GM21447 (cell line): ENCODE data around the gene ROS1.
"Not testable (repeated sequence)": the region's sequence is repeated elsewhere in the genome, so short reads cannot be mapped to it uniquely, and the experiment has no call there.

ENCODE experiments used
- ATAC-seq: cut with Tn5 transposase; IDR thresholded peaks from one replicate; pipeline ENCODE4 v1.9.1; 2021; ENCODE audit not compliant: unreplicated experiment

ROS1 gene

DNA sequence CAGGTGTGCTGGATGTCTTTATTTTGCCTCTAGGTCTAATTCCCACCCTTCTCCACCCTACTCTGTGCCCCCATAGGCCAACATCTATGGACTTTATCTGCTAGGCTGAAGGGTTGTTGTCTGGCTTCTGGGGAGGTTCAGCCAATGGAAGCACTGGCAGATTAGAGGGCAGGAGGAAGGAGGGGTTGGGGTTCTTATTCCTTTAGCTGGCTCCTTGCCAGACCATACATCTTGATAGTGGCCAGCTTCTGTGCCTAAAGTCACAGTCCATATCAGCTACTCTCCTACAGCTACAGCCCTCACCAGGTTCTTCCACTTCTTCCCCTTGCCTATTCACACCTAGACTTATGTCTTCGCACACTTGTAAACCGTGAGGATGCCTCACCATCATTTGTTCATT is 41.1 kb downstream of the ROS1 start:
- ATAC-seq = no peak

DNA sequence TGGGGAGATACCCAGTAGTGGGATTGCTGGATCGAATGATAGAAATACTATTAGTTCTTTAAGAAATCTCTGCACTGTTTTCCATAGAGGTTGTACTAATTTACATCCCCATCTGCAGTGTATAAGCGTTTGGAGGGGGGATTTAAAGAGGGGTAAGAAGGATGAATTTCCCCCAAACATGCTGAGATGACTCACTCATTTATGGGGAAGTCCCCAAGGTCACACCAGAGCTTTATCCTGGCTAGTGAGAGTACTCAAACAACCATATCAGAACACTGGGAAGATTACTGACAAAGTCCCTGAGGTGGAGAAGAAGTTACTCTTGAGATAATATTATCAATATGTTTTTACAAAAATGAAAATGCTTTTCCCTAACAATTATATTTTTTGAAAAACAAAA is 44.0 kb downstream of the ROS1 start:
- ATAC-seq = peak; percentile 65

DNA sequence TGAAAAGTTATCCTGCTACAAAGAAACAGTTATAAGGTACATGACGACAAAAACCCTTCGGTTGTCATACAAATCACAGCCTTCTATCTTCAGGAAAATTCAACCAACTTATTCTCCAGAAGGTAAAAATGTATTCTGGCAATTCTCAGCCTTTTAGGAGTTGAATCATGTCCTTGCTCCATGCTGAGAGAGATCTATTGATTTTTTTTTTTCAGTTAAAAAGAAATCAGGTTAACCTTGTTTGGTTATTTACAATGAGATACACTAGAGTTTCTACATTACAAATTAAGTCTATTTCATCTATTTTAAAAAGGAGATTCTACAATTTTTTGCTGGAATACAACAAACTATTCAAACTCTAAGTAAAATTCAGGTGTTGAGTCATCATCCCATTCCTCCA is 45.4 kb downstream of the ROS1 start:
- no peak for ATAC-seq

DNA sequence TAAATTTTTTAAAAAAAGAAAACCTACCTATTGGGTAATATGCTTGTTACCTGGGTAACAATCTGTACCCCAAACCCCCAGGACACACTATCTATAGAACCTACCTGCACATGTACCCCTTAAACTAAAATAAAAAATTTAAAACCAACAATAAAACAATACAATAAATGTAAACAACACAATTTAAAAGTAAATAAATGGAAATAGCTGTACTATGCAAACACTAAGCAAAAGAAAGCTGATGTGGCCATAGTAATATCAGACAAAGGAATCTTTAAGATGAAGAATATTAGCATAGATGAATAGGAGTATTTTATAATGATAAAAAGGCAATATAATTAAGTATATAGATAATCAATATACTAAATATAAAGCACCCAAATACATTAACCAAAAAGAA is 50.3 kb downstream of the ROS1 start:
- no peak for ATAC-seq

DNA sequence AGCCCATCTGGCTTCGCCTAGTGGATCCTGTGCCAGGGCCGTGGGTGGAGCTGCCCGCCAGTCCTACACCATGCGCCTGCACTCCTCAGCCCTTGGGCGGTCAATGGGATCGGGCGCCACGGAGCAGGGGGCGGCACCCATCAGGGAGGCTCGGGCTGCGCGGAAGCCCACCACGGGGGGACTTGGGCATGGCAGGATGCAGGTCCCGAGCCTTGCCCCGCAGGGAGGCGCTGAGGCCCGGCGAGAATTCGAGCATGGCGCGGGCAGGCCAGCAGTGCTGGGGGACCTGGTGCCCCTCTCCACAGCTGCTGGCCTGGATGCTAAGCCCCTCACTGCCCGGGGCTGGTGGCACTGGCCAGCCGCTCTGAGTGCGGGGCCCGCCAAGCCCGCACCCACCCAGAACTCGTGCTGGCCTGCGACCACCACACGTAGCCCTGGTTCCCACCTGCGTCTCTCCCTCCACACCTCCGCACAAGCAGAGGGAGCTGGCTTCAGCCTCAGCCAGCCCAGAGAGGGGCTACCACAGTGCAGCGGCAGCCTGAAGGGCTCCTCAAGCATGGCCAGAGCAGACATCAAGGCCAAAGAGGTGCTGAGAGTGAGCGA is 52.4 kb downstream of the ROS1 start:
- no peak for ATAC-seq

DNA sequence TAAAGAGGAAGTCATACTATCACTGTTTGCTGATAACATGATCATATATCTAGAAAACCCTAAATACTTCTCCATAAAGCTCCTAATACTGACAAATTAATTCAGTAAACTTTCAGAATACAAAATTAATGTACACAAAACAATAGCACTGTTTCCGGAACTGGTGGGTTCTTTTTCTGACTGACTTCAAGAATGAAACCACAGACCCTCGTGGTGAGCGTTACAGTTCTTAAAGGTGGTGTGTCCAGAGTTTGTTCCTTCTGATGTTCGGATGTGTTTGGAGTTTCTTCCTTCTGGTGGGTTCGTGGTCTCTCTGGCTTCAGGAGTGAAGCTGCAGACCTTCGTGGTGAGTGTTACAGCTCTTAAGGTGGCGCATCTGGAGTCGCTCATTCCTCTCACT is 53.5 kb downstream of the ROS1 start:
- ATAC-seq = not testable (repeated sequence)

DNA sequence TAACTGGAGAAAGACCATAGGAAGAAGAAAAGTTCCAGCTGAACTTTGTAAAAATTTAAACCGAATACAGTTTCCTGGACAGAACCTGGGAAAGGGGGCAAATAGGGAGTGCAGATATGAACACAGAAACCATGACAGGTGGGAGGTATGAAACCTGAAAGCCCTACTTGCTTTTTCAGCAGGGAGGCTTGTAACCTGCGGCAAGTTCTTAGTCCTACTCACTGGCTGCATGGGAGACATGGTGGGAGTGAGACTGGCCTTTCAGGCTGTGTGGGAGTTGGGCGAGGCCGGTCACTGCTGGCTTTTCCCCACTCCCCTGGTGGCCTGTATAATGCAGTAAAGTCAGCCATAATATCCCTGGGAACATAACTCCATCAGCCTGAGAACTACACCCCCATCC is 54.2 kb downstream of the ROS1 start:
- no peak for ATAC-seq

DNA sequence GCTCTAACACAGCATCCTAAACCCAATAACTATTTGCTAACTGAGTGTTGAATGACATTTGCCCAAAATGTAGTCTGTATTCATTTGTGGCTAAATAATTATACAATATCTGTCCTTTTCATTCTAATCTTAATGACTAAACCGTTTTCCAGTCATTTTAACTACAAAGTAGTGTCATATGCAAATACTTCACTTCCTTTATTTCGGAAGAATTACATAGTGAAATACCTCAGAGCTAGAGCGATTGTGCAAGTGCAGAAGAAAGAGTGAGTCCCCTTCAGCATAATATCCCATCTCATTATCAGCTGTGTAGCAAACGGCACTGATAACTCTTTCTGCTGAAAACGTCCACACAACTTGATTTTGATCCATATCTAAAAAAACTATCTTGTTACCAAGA is 66.2 kb downstream of the ROS1 start:
- ATAC-seq = no peak

DNA sequence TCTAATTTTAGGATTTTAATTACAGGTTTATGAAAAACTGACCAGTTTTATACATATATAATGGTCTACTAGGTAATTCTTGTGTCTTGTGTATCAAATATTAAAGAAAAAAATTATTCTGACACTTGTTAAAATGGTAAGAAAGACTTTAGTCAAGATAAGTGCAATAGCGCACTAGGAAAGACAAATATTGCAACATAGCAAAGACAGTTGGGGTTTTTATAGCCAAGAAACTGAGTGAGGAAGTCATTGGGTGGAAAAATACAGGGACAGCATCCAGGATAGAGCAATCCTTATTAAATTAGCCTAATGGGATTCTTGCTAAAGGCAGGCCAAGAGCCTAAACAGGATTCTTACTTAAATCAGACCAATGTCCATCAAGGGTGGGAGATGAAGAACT is 71.1 kb downstream of the ROS1 start:
- no peak for ATAC-seq

DNA sequence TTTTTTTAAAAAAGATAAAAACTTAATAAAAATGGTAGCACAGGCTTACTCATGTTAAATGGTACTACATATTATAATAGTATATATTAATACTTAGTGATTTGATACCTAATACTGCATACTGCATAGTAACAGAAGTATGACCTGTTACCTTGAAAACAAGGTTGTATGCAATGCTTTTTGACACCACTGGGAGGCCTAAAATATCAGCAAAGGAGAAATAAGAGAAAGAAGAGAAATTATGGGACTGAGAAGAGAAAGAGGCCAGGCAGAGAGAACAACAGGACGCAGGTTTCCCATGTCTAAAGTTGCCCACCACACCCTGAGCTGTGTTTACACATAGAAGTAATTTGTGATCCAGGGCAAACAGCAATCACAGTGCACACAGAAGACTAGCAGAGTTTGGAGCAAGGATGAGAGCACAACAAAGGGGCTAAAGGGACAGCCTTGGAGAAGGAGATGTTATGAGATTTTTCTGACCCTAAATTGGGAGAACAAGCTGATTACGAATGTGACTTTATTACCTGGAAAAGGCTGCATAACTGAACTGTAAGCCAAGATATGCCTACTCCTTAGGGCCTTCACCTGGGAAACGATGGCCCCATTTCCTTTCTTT is 73.2 kb downstream of the ROS1 start:
- no peak for ATAC-seq

DNA sequence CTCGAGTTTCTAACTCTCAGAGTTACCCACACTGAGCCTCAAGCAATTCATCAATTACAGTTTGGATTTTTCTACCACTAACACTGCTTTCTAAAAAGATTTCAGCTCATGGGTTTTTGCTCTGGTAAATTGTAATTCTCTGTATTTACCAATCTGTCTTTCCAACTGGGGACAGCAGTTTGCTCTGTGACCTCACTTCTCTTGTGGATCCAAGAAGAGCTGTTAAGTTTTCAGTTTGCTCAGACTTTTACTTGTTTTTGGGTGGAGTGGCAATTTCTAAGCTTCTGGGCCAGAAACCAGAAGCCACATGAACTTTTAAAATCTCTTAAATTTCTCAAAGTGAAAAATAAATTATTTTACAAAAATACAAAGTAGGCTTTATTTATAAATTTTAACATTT is 74.2 kb downstream of the ROS1 start:
- ATAC-seq = no peak

DNA sequence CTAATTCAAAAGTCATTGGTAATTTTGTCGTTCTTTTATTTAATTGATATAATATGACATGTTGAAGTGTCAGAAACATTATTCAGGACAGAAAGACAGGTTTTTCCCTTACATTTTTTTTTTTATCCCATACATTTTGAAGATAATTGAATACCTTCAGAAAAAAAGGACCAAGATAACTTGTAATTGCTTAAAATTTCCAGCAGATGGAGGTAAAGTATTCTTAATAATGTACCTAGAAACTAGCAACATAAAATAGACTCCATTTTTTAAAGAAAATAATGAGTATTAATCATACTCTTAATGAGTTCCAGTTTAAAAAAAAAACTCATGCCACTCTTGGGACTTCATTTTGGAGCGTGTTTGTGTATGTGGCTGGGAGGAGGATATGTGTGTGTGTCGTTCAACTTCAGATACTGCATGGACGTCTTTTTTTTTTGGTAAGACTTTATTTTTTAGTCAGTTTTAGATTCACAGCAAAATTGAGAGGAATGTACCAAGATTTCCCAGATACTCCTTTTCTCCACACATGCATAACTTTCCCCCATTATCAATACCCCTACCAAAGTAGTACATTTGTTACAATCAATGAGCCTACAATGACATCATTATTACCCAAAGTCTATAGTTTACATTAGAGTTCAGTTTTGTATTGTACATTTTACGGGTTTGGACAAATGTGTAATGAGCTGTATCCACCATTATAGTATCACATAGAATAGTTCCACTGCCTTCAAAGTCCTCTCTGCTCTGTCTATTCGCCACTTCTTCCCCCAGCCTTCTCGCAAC is 79.4 kb downstream of the ROS1 start:
- ATAC-seq = no peak

DNA sequence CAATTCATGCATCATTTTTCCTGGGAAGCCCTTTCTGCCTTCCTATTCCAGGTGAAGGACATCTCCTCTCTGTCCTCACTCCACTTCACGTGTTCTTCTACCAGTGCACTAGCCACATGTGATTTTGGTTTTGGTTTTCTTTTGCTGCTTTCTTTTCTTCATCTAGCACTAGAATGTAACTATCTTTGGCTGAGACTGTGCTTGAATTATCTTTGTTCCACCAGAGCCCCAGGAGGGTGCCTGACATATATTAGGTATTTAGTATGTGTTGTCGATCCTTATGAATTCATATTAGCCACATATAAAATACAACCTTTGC is 80.5 kb downstream of the ROS1 start:
- ATAC-seq = no peak

DNA sequence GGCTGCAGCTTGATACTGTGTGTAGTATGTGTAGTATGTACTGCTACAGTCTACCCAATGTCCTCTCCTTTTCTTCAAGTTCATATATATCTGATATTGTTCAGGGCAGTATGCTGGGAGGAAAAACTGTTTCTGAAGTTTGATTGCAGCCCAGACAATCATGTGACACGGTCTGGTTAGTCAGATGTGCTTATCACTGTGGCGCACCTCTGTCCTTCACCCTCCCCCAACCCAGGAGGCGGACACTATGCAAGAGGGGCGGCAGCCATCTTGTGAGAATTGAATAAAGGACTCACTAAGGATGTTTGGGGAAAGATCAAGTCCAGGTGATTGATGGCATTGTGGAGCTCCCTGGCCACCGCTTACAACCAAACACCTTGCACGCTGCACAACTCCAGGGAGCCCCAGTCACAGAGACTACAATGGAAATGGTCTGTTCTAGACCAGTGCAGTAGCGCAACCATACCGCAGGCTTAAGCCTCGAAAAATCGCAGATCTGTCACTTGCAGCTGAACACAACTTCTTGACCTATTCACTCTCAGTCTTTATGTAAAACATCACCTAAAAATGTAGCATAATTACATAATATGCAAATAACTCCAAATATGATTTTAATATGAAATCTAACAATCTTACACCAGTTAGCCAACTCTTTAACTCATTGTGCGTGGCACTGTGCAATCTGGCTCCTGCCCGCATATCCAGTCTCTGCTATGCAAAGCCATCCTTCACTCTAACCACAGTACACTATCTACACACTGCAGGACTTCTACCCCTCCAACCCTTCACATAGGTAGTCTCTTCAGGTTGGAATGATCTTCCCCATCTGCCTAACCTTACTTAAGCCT is 81.1 kb downstream of the ROS1 start:
- ATAC-seq = no peak

DNA sequence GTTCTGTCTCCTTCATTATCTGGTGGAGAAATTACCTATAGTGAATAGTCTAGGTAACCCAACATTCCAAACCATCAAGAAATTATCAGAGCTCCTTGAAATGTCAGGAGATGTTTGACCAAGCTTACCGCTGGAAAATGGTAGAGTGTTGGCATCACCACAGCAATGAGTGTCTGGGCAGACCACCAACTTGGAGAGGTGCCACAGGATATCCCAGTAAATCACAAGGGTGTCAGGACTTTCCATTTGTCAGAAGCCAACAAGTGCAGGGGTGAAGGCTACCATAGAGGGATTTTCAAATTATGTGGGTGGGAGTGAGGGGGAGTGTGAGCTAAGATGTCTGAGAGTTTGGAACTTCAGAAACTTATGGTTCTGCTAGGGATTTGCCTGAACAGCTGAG is 87.2 kb downstream of the ROS1 start:
- no peak for ATAC-seq

DNA sequence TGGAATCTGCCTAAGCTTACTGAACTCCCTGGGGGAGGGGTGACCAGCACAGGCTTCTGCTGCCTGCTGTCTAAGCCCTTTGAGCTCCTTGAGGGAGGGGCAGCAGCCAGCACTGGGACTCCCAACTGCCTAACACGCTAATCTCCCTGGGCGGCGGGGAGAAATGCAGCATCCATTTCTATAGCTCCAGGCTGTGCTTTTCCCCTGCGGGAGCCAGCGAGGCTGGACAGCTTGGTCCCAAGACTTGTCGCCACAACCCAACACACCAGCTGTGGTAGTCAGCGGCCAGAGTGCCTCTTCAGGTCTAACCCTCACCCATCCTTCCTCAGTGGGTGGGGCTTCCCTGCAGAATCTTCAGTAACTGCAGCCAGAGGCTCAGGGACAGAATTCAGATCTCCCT is 95.8 kb downstream of the ROS1 start:
- no peak for ATAC-seq

DNA sequence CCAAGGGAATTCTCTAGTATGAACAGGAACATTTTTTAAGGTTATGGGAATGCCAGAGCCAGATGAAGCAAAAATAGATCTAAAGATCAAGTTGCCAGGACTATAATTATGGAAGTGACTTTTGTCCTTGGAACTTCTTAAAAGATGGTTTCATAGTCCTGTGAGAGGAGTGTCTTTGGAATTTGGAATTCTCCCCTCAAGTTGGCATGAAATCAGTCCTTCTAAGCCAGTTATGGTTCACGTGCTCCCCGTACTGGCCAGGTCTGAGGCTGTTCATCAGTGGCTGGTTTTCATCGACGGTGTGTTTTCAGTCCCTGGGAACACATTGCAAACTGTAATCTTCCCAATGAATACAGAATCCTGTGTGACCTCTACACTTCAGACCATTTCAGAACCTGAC is 97.2 kb downstream of the ROS1 start:
- ATAC-seq = no peak

DNA sequence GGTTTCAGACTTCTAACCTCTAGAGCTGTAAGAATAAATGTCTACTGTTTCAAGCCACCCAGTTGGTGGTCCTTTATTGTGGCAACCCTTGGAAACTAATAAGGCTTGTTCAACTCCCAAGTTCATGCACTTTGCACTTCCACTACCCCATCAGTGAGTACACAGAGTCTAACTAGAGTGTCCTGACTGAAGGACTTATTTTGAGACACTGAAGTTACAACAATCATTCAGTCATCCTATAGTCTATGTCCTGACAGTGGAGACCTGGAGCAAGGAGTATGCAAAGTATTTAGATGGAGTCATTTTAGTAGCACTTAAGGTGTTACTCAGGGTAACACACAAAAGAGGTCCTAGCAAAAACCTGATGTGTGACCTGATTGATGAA is 97.7 kb downstream of the ROS1 start:
- no peak for ATAC-seq

DNA sequence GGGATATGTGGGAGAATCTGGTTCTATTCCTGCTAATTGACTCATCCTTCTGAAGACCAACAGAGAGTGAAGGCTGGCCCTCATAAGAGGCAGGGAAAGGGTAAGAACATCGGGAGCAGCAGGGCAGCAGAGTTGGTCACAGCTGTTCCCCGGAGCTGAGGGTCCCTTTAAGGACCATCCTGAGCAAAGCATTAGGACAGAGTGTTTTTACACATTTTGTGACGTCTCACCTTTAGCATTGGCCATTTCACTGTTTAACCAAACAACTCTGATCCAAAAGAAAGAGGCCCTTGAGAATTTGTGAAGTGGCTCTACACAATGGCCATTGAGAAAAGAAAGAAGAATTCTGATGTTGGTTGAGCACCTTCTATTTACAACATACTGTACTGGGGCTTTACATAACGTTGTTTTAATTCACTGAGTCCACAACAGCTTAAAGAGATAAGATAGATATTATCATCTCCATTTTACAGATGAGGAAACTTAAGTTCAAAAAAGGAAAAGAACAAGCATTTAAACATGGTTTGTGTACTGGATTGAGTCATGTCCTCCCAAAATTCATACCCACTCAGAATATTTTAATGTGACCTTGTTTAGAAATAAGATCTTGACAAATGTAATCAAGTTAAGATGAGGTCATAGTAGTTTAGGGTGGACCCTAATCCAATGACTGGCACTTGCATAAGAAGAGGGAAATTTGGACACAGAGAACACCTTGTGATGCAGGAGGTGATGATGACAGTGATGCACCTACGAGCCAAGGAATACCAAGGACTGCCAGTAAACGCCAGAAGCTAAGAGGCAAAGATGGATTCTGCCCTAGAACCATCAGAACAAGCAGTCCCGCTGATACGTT is 98.4 kb downstream of the ROS1 start:
- ATAC-seq = no peak

DNA sequence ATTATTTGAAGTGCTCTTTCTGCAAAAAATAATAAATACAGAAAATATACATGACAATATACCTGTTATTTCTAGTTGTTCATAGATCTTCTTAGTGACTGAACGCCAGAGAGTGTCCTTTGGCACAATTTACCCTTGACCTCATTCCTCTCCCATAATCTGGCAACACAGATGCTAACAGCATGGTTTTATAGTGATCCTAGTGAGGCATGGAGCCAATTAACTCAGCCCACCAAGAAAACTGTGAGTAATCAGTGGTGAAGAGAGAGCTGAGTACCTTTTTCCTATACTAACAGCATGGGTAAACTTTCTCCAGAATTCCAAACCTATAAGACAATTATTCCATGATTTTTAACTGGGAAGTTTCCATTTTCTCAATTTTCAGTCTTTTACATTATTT is 99.3 kb downstream of the ROS1 start:
- ATAC-seq = no peak

DNA sequence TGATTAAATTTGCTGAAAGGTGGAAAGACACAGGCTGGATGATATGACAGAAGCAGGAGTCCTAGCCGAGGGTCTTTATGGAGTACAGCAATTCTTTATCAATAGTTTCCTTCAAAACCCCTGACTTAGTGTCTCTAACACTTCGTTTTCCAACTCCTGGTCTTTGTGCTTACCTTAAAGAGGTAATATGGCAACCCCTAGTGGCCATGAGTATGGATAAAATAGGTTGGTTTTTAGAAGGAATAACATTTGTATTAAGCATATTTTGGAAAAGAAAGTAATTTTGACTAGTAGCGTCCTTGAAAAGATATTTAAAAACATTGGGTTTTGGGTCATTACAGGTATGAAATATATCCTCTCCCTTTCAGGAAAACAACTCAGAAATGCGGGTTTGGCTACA is 108.5 kb downstream of the ROS1 start:
- ATAC-seq = no peak
